Central memory CD4-positive, alpha-beta T cell (primary cell): ENCODE data around the gene CSNK1E.
A peak's percentile ranks its signal among the peaks of the same experiment; 100 is the strongest.

Experiments used
- DNase-seq: peaks from one replicate; pipeline ENCODE4 v3.0.0; 2022

The CSNK1E gene

DNA sequence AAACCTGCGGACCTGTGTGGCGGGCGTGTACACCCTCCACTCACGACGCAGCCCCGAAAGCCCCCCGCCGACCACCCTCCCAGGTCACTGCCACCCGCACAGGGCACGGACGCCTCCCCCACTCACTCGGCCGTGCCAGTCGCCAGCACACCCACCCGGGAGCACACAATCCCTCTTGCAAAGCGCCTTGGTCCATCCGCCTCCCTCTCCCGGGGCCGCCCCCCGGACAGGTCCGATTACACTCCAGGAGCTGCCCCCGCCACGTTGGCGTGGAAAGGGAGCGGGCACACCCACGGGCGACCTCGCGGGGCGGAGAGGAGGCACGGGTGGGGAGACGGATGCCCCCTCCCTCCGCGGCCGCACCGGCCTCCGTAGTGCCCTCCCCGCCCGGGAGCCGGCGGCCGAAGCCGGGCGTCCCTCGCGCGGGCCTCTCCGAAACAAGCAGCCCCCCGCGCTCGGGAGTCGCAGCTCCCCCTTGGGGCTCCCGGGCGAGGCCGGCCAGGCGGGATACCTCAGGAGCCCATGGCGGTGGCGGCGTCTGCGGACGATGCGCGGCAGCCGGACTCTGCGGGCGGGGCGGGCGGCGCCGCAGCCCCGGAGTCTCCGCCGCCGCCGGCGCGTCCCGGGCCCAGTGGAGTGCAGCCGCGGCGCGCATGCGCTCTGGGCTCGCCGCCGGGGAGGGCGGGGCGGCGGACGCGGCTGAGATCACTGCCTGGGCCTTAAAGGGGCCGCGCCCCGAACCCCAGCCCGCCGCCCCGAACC, 44.7 kb downstream of the CSNK1E start, which contains the start of gene TMEM184B:
TSS of gene TMEM184B (minus strand) at position 638 of the 762 bp plus-strand sequence. CDS start 25,049 bp downstream, outside the sequence.
- peak; percentile 82 for DNase-seq

DNA sequence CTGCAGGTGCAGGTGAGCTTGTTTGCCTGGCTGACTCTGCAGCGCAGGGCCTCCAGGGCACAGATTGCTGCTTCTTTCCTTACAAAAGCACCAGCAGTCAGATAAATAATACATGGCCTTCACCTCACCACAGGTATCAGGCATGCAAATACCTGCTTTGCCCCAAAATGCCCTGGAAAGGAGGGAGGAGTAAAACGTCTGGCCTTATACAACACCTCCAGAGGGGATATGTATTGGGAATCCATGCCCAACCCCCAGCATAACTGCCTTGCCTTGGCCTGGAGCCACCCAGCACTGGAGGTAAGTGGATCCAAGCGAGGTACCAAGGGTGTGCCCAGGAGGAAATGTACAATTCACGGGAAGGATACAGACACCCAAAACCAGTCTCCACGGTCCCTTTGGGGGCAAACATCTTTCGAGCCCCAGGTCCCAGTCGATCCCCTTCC, 45.3 kb downstream of the CSNK1E start:
- no peak for DNase-seq

DNA sequence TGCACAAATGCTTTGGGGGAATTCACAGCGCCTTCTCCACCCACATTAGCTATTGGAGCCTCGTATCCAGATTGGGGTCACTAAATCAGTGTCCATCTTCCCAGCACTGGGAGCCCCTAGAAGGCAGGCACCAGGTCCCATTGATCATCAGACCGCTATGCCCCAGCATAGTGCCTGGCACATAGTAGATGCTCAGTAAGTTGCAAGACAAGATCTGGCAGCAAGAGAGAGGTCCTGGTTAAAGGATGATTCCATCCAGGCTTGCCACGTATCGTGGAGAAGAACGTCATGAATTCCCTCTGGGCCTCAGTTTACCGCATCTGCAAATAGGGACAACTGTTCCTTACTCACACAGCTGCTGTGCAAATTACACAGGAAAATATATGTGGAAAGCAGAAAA, 46.1 kb downstream of the CSNK1E start:
- no peak for DNase-seq

DNA sequence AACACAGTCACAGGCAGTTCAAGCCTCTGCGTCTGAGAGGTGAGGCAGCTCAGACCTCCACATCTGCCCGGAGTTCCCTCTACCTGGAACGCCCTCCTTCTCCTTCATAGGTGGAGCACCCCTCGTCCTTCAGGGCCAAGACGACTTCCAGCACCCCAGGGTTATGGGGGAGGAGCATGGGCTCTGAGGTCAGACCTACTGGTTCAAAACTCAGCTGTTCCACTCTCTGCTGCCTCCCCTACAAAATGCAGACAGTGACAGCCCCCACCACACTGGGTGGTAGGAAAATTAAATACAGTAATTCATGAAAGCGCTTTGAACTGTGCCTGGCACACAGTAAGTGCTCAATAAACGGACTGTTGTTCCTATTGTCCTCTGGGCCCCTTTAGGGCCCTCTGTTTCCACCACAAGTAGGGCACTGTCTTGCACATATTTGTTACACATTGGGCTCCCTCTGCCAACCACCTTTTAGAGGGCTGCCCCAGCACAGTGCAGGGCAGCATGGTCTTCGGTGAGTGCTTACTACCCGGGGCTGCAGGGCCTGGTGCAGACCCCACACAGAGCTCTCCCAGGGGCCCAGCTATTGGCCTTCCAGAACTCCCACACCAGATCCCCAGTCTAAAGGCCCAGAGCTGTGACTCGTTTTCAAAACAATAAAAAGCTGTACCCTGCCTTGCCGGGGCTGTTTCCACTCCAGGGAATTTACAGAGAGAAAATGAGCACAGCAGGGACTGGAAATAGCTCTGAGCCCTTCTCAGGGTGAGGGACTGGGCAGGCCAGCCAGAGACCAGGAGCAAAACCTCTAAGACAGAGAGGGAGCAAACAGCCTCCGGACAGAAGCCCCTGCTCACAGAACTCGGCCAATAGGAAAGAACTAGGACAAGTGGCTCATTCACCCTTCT, 46.9 kb downstream of the CSNK1E start:
- no peak for DNase-seq

DNA sequence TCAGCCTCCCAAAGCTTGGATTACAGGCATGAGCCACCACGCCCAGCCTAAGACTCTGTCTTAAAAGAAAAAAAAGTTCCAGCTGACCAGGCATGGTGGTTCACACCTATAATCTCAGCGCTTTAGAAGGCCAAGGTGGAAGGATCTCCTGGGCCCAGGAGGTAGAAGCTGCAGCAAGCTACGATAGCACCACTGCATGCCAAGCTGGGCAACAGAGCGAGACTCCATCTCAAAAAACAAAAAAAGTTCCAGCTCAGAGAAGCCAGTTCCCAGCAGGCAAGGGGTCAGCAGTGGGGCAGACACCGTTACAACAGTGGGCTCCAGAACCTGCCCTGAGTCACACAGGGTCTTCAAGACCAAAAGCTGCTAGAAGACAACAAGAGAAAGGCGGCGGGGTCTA, 47.8 kb downstream of the CSNK1E start:
- no peak for DNase-seq

DNA sequence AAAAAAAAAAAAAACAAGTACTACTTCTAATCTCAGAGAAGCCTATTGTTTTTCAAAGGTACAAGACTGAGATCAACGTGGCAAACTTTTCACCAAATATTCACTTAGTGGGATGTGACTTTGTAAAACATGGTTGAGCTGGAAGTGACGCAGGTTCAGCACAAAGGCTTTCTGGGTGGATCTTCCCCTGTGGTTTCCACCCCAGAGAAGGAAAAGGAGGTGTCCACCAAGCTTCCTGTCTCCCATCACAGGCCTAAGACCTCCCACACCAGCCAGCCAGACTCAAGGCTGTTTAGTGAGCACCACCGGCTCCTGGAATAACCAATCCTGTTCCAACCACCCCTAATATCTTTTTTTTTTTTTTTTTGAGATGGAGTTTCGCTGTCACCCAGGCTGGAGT, 50.1 kb downstream of the CSNK1E start:
- DNase-seq: peak; percentile 87

DNA sequence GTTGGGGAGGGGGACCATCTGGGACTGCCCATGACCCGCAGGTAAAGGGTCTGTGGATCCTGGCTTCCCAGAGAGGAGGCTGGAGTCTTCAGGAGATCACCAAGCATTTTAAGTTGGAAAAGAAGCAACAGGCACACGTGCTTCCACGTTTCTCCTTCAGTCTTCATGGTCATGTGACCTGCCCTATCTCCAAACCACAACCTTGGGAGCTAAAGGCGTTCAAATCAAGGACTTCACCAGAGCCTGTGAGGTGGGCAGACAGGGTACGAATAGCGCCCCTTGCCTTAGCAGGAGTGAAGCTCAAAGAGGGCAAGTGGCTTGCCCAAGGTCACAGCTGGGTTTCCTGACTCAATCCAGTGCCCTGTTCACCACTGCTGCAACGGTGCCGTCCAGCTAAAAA, 51.1 kb downstream of the CSNK1E start:
- DNase-seq: no peak

DNA sequence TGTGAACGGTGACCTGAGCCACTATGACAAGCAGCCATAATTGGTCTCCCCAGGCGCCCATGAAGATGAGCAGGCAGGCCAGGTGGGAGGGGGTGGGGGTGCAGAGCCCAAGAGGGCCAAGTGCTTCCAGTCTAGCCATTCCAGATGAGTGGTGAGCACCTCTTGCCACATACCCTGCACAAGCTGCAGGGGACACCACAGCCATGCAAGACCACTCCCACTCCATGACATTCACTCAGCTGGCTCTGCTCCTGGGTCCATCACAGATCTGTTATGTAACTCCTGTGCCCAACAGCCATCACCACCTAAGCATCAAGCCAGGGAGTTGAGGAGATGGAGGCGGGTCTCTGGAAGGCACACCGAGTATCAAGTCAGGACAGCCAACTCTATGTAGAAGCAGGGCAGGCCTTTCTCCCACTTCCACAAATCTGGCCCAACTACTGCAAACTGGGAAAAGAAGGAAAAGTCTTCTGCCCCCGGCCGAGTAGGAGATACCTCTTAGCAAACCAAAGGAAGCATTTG, 52.9 kb downstream of the CSNK1E start:
- no peak for DNase-seq

DNA sequence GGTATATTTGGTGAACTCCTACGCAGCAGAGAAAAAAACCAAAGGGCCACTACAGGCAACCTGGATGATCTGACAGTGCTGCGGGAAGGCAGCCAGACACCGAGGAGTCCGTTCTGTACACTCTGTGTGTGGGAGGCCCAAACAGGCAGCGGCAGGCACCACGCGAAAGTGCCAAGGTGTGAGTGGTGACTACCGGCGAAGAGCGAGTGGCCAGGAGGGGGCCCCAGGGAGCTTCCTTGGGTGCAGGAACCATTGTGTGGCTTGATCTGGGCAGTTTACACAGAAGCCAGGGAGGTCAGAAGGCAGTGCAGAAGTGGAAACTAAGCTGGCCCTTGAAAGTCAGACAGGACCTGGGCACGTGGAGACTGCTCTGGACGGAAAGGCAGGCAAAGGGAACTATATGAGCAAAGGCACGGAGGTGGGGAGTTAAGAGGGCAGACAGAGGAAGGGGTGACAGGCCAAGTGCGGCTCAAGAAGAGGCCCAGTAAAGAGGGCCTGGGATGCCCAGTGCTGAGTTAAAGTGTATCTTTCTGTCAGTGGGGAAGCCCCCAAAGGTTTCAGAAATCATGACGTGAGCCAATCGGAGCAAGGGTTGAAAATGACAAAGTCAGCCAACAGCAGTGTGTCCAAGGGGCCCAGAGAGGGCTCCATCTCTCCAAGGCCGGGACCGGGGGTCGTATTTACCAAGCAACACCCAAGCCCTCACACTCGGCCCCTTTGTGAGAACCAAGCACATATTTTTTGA, 55.0 kb downstream of the CSNK1E start:
- peak; percentile 42 for DNase-seq

DNA sequence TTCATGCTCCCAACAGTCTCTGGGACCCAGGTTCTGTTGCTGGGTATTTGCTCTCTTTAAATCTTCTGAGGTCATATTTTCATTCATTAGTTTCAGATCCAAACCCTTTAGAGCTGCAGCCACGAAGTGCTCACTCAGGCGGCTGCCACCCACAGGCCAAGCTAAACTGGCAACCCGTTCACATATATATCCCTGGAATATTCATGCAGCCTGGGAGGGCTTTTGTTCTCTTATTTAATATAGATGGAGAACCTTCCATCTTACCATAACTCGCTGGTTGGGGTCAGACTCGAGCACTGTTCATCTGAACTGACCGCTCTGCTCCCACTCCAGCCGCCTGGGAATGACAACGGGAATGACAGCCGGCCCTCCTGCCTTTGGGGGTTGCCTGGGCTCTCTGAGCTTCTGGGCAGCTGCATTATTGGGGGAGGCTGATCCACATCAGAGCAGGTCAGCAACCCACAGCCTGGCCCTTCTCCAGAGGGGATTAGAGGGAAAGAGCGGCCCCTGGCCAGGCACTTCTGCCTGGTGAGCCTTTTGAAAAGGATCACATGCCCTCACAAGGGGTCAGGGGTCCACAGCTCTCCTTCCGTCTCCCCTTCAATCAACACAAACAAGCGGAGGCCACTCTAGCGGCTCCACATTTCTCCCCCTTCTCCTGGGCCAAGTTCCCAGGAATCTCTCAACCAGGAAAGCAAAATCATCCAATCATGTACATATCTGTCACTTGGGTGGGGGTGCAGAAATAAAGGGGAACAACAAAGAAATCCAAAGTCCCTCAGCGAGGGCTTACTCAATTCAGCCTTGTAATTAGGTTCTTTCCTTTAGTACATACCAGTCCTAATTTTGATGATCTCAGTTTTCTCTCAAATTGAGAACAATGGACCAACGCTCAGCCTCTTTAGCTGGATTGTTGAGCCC, 56.2 kb downstream of the CSNK1E start:
- DNase-seq: no peak

DNA sequence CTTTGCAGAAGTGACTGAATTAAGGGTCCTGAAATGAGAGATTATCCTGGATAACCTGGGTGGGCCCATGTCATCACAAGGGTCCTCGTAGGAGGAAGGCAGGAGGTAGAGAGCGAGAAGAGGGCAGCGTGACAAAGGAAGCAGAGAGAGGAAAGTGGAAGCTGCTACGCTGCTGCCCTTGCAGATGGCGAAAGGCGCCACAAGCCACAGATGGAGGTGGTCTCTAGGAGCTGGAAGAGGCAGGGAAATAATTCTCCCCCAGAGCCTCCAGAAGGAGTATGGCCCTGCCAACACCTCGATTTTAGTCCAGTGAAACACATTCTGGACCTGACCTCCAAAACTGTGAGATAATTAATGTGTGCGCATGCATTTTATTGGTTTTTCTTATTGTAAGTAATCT, 57.9 kb downstream of the CSNK1E start:
- DNase-seq: no peak

DNA sequence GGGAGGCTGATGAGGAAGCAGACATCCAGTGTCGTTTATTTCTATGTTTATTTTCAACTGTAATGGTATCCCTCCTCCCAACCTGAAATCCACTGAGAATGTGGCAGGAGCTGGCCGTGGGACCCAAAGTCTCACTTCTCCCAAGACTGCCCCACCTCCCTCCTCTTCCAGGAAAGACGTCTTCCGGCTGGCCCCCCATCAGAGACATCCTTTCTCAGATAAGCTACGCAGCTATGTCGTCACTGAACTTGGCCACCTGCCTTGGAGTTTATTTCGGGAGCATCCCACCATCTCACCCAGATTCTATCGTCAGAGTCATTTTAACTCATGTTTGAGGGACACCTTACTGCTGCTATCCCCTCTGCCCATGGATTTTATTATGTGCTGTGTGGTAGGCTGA, 58.3 kb downstream of the CSNK1E start:
- no peak for DNase-seq

DNA sequence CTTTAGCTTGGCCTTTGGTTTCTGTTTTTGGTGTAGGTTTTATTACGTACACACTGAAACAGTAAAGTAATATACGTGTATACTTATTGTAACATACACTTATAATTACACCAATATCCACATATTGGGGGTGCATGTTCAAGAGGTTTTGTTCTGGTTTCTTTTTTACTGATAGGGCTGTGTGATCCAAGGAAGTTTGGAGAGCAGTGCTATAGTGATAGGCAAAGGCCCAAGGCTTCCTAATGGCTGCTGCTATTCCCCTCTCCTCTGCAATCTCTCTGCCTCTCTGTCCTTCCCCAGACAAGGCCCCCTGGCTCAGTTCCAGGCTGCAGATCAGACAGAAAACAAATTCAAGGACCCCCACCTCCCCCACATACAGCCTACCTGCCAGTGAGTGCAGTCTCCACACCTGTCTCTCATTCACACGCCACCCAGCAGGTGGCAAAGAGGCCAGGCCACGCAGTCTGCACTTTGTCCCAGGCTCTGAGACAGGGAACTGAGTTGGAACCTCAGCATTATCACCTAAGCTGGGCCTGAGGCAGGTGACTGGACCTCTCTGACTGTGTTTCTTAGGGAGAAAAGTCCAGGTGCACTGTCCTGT, 59.5 kb downstream of the CSNK1E start:
- no peak for DNase-seq

DNA sequence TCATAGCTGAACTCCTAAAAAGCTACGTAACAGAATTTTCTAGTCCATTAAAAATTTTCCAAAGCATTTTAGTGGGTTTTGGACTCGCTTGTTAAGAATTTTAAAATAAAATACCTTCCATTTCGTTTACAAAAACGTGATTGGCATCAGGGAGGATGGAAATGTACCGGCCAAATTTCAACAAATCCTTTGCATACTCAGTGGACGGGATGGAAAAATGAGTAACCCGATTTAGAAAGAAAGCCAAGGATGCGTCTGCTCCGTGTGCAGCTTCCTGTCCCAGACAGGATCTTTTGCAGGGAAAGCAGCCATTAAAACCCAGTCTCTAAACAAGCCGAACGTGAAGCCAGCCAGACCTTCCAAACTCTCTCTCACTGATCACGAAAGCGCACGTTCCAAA, 60.1 kb downstream of the CSNK1E start:
- DNase-seq: no peak

DNA sequence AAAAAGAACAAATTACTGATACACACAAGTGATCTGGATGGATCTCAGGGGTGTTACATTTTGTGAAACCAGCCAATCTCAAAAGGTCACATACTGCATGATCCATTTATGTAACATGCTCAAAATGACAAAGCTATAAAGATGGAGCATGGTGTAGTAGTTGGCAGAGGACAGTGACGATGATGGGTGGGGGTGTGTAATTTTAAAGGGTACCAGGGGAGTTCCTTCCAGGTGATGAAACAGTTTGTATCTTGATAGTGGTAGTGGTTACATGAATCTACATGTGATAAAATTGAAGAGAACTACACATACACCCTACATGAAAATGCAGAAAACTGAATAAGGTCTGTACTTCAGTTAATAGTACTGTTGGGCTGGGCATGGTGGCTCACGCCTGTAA, 61.5 kb downstream of the CSNK1E start:
- no peak for DNase-seq

DNA sequence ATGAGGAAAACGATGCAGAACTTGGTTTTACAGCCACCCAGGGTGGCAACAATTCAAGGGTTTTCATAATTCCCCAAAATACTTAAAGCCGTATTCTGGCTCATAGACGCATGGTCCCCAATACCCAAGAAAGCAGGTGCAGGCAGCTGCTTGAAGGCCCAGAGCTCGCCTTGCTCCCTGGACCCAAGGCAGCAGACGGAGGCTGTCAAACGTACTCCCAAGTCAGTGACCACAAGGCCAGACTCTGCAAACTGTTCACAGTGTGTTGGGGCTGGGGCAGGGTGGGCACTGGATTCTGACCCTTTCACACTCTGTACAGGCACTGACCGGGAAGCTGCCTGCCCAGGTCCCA, 65.9 kb downstream of the CSNK1E start:
- no peak for DNase-seq

DNA sequence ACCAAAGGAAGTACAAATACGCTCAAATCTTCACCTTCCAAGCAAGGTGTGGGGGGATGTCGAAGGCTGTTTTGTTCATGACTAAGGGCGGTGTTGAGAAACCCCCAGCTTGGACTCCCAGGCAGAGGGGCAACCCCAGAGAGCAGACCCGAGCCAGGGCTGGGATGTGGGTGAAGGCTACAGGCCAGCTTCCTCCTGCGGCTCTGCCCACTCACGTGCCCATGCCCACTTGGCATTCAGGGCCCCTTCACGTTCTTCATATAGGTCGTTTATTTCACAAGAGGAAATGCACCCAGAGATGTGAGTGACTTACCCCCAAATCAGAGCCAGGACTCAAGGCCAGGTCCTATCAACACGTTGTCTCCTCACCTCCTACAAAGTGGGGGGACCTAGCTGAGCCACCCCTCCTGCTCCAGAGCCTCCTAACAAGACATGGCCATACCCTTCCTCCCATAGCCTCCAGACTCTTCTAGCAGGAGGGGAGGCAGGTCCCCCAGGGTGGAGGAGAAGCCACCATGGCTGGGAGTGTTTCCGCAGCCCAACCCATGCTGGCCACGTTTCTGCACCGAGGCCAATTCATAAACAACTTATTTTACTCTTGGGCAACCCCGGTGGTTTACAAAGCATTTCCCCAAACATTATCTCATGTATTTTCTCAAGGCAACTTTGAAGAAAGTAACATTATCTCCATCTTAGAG, 66.4 kb downstream of the CSNK1E start:
- no peak for DNase-seq

DNA sequence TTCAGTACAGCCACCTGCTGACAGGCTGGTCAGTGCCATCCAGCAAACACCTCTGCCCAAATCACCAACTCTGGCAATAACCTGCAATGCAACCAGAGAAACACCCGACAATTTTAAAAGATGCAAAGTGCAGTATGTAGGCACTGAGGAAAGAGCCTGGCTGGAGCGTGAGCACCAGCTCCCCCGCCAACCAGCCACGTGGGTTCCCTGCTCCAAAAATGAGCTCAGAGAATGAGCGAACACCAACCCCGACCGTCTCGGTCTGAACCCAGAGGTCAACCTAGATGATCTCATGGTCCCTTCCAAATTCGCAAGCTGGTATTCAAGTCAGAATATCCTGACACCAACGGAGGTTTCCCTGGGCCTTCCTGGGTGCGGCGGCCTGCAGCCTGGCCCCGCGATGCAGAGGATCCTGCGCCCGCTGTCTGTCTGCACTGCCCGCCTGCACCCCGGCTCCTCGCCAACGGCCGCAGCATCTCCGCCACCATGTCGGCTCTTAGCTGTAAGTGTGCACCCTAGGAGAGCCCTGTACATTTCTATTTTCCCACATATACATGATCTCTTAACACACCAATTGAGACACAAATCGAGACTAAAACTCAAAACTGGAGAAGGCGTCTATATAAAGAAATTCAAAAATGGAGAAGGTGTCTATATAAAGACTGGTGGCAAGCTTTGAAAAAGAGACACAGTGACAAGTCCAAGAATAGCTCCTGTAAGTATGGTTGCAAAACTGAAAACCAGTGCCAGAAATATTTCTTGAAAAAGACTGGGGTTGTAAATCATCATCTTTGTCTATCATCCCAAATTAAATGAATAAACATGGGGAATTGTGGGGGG, 67.2 kb downstream of the CSNK1E start:
- no peak for DNase-seq

DNA sequence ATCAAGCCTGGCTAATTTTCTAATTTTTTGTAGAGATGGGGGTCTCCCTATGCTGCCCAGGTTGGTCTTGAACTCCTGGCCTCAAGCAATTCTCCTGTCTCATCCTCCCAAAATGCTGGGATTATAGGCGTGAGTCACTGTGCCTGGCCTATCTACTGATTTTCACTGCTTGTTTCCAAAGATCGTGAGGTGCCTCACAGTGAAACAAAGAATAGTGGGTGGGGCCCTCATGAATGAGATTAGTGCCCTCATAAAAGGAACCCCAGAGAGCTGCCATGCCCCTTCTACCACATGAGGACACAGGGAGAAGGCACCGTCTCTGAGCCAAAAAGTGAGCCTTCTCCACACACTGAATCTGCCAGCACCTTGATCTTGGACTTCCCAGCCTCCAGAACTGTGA, 67.9 kb downstream of the CSNK1E start:
- DNase-seq: no peak

DNA sequence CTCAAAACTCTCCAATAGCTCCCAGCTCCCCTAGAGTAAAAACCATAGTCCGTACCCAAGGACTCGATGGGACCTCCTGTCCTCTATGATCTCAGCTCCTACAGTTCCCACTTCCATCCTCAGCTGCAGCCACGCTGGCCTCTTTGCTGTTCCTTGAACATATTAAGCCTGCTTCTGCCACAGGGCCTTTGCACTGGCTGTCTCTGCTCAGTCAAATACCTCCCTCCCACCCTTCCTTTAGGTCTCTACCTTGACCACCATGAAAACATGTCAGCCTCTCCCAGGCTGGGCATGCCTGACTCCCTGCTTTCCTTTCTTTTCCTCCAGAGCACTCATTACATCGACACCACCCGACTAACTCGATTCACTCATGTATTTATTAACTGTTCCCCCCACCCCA, 69.0 kb downstream of the CSNK1E start:
- DNase-seq: no peak
